Fibroblast of lung (primary cell): ENCODE results near the gene PRR19.

ENCODE experiments used
- CTCF ChIP-seq, 2 donors: IDR thresholded peaks in 1 of 2; conservative IDR thresholded peaks in 1 of 2; 1 replicate in 1 of 2; 2 replicates in 1 of 2; pipeline ENCODE4 v1.5.1; 2011 to 2012; ENCODE audit warnings: low read length in 2 of 2, control low read depth in 1 of 2, inconsistent platforms in 1 of 2, low read depth in 1 of 2, mild to moderate bottlenecking in 1 of 2
- EZH2 ChIP-seq: IDR thresholded peaks from 2 replicates; pipeline ENCODE4 v1.5.1; 2012; ENCODE audit warnings: low read length, control low read depth, mild to moderate bottlenecking; ENCODE audit errors: missing control alignments

GRCh38 chr19:42322305-42322704 lies 20.4 kb downstream of the PRR19 start:
- TF ChIP-seq CTCF (conservative IDR thresholded peaks at IDR 0.05 in 1 of 2, IDR thresholded peaks at IDR 0.05 in 1 of 2; ENCODE audit: low read depth in 1 of 2, low read length in 2 of 2) (no peak), EZH2 (no peak)
